ENCODE measurements around the gene NWD2.

DNA sequence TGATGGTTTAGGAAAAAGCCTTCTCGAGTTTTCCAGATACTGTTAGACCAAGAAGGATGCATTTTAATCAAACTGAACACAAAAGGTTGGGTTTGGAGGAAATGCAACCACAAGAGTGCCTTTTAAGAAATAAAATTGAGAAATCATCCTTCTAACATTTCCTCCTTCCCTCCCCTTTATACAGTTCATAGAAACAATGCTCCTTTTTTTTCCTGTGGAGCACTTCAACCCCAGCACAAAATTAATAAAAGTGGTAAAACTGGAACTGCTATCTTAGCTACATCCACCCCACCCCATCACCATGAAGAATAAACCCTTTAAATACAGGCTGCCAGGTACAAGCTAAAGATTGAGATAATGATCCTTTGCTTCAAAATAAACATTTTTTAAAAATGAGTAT lies 230.5 kb downstream of the NWD2 start:
- TF ChIP-seq, protein P1, sequence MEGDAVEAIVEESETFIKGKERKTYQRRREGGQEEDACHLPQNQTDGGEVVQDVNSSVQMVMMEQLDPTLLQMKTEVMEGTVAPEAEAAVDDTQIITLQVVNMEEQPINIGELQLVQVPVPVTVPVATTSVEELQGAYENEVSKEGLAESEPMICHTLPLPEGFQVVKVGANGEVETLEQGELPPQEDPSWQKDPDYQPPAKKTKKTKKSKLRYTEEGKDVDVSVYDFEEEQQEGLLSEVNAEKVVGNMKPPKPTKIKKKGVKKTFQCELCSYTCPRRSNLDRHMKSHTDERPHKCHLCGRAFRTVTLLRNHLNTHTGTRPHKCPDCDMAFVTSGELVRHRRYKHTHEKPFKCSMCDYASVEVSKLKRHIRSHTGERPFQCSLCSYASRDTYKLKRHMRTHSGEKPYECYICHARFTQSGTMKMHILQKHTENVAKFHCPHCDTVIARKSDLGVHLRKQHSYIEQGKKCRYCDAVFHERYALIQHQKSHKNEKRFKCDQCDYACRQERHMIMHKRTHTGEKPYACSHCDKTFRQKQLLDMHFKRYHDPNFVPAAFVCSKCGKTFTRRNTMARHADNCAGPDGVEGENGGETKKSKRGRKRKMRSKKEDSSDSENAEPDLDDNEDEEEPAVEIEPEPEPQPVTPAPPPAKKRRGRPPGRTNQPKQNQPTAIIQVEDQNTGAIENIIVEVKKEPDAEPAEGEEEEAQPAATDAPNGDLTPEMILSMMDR (IDR thresholded peaks at IDR 0.05): no peak
- TF ChIP-seq ZFX (IDR thresholded peaks at IDR 0.05; ENCODE audit: borderline replicate concordance): no peak

Data from 22Rv1 (cell line).